Measurements from ENCODE around the gene DNAAF2. TPM values are rescaled to one million over a fixed set of nuclear protein-coding genes. Genes with fewer than 3 reads are reported as not detected.

DNAAF2 gene
- total and polyA plus RNA-seq, 12 donors = 2.9 to 6.9 (median 4.6) TPM

DNA sequence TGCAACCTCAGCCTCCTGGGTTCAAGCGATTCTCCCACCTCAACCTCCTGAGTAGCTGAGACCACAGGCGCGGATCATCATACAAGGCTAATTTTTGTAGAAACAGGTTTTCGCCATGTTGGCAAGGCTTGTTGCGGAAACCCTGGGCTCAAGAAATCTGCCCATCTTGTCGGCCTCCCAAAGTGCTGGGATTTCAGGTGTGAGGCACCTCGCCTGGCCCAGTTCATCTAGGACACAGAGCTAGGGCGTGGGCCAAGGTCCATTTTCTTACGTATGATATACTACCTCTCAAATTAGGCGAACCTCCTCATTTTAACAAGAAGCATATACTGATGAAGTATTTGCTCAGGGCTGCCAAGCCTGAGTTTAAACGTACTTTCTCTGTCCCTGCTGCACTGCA lies 51.0 kb downstream of the DNAAF2 start:
- H3K4me1 ChIP-seq = peaks cover 4 to 43% (median 20%) of the 10 kb centered on the region in 9 donors
- WGBS, 2 donors = 90 to 93% methylated on average over 11 of the region's 11 CpGs
- ATAC-seq = no peak
- H3K9me3 ChIP-seq = no peaks in the 10 kb centered on the region
- peaks cover 0 to 35% (median 8%) of the 10 kb centered on the region in 9 donors for H3K36me3 ChIP-seq
- intact Hi-C loops (cut with DNase I) = no loop called here
- no peak overlapping the region for H3K27ac ChIP-seq
- peak overlapping the region in 4 of 10 donors; percentile 3 to 94 (median 44) for H3K4me3 ChIP-seq
- TF ChIP-seq, protein P1, sequence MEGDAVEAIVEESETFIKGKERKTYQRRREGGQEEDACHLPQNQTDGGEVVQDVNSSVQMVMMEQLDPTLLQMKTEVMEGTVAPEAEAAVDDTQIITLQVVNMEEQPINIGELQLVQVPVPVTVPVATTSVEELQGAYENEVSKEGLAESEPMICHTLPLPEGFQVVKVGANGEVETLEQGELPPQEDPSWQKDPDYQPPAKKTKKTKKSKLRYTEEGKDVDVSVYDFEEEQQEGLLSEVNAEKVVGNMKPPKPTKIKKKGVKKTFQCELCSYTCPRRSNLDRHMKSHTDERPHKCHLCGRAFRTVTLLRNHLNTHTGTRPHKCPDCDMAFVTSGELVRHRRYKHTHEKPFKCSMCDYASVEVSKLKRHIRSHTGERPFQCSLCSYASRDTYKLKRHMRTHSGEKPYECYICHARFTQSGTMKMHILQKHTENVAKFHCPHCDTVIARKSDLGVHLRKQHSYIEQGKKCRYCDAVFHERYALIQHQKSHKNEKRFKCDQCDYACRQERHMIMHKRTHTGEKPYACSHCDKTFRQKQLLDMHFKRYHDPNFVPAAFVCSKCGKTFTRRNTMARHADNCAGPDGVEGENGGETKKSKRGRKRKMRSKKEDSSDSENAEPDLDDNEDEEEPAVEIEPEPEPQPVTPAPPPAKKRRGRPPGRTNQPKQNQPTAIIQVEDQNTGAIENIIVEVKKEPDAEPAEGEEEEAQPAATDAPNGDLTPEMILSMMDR (IDR thresholded peaks at IDR 0.05) = no peak
- DNase-seq = no peak
- no peaks in the 10 kb centered on the region for H3K27me3 ChIP-seq

GRCh38 chr14:49583629-49584028 lies 51.4 kb downstream of the DNAAF2 start:
- Histone ChIP-seq H3K27ac (no peak overlapping the region), H3K27me3 (no peaks in the 10 kb centered on the region), H3K4me1 (peaks cover 4 to 43% (median 20%) of the 10 kb centered on the region in 9 donors), H3K4me3 (peak overlapping the region in 1 of 10 donors; percentile 94), H3K36me3 (peaks cover 0 to 35% (median 8%) of the 10 kb centered on the region in 9 donors), H3K9me3 (no peaks in the 10 kb centered on the region)
- WGBS, 2 donors = 93 to 96% methylated on average over 6 of the region's 6 CpGs
- intact Hi-C loops (cut with DNase I) = no loop called here
- ATAC-seq (no peak), DNase-seq (no peak)
- TF ChIP-seq, protein P1 (IDR thresholded peaks at IDR 0.05) = no peak

DNA sequence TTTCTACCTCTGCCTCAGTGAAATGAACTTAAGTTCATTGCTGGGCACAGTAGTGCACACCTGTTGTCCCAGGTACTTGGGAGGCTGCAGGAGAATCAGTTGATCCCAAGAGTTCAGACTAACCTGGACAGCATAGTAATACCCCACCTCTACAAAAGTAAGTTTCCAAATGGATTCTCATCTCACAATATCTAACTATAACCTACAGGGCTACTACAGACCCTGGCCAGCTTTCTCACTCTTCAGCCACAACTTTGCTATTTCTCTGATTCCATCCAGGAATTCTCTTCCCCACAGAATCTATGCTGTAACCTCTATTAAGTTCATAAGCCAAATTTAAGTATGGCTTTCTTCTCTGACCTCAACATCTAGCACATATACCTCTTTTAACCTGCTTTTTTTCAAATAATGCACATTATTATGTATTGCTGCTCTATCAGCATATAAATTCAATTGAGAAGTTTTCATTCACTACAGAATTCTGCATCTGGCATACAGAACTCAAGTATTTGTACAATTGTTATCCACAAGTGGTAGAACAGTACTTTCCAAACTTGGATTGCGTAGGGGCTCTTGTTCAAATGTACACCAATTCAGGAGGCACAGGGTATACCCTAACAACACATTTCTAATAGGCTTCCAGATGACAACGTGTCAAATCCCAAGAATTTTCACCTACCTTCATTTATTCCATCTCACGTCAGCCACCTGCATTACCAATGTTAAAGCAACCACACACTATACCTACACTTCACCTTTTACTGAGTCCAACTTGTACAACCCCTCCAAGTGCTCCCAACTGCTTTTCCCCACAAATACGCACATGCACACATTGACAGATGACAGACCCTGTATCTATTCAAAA lies 52.7 kb downstream of the DNAAF2 start:
- ATAC-seq = no peak
- TF ChIP-seq, protein P1 (IDR thresholded peaks at IDR 0.05) = no peak
- peaks cover 4 to 43% (median 20%) of the 10 kb centered on the region in 9 donors for H3K4me1 ChIP-seq
- no peaks in the 10 kb centered on the region for H3K9me3 ChIP-seq
- no peak overlapping the region for H3K27ac ChIP-seq
- intact Hi-C loops (cut with DNase I) = no loop called here
- DNase-seq = no peak
- WGBS, 2 donors = 88 to 91% methylated on average over 4 of the region's 4 CpGs
- H3K4me3 ChIP-seq = no peak overlapping the region
- peaks cover 0 to 41% (median 8%) of the 10 kb centered on the region in 9 donors for H3K36me3 ChIP-seq
- H3K27me3 ChIP-seq = no peaks in the 10 kb centered on the region

- no peak for DNase-seq
- H3K9me3 ChIP-seq = no peaks in the 10 kb centered on the region
- no peak overlapping the region for H3K27ac ChIP-seq
- peaks cover 4 to 38% (median 20%) of the 10 kb centered on the region in 9 donors for H3K4me1 ChIP-seq
- WGBS, 2 donors = 85 to 92% methylated on average over 9 of the region's 9 CpGs
- H3K27me3 ChIP-seq = no peaks in the 10 kb centered on the region
- H3K36me3 ChIP-seq = peaks cover 0 to 49% (median 14%) of the 10 kb centered on the region in 9 donors
- H3K4me3 ChIP-seq = no peak overlapping the region
- ATAC-seq = no peak
- intact Hi-C loops (cut with DNase I) = no loop called here
- TF ChIP-seq, protein P1 (IDR thresholded peaks at IDR 0.05) = no peak
These were observed 53.6 kb downstream of the DNAAF2 start for GRCh38 chr14:49581209-49582112.
